ENCODE results near the gene AKT3.
"Not testable (repeated sequence)": the region's sequence is repeated elsewhere in the genome, so short reads cannot be mapped to it uniquely, and the experiment has no call there.

AKT3 gene

DNA sequence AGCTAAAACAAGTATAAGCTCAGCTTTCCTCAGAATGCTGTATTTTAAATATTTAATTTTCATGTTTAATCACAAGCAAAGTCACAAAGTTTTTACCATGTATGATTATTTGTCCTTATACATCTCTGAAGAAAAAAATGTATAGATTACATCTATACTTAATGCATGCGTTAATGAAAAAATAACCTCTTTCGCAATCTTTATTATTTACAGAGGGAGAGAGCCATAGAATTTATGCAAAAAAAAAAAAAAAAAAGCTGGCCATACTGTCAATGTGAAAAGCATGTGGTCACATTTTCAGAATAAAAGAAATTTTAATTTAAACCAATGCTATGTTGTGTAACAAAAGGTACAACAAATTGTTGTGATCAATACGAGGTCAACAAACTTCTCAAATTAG is 148.2 kb downstream of the AKT3 start:
- H3K27me3 ChIP-seq (replicated peaks; ENCODE audit: control insufficient read depth, insufficient read depth, low read length, poor library complexity, severe bottlenecking): no peaks in the 10 kb centered on the region
- H3K4me1 ChIP-seq (ENCODE audit: control insufficient read depth, insufficient read depth, low read length, poor library complexity, severe bottlenecking): no peaks in the 10 kb centered on the region
- H3K4me3 ChIP-seq (ENCODE audit: insufficient read depth, low read depth, low read length, poor library complexity, severe bottlenecking): no peak overlapping the region
- H3K27ac ChIP-seq (ENCODE audit: insufficient read depth, low read length, poor library complexity, severe bottlenecking): no peak overlapping the region
- DNase-seq: no peak
- no peaks in the 10 kb centered on the region for H3K36me3 ChIP-seq (ENCODE audit: control insufficient read depth, insufficient read depth, low read length)
- H3K9me3 ChIP-seq (ENCODE audit: control insufficient read depth, low read length): no peaks in the 10 kb centered on the region

DNA sequence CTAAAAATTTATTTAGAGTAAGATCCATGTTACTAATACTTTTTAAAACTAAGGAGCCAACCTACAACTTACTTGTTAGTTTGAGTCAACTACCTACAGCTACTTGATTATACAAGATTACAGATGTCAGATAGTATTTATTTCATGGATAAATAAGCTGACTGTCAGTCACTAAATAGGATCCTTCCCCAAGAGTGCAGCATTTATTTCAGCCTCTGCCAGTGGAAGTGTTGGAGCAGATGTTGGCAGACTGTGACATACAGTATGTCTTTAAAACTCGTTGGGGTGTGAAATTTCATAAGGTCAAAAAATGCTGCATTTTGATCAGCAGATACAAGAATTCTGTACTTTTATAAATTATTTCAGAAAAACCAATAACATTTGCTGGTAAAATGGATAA is 156.2 kb downstream of the AKT3 start:
- no peak overlapping the region for H3K27ac ChIP-seq (ENCODE audit: insufficient read depth, low read length, poor library complexity, severe bottlenecking)
- no peak overlapping the region for H3K4me3 ChIP-seq (ENCODE audit: insufficient read depth, low read depth, low read length, poor library complexity, severe bottlenecking)
- no peak for DNase-seq

DNA sequence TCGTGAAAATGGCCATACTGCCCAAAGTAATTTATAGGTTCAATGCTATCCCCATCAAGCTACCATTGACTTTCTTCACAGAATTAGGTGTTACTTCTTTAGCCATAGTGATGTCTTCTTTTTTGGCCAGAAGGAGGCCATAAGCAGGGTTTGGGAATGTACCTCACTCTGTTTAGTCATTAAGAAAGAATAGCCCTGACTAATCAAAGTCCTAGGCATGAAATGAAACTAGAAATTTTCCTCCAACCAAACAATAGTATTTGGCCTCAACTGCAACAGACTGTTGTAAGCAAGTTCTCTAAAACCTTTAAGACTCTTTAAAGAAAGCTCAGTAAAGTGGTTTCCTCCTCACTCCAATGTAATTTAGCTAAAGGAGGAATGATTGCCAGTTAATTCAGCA is 163.9 kb downstream of the AKT3 start:
- H3K4me3 ChIP-seq (ENCODE audit: insufficient read depth, low read depth, low read length, poor library complexity, severe bottlenecking): no peak overlapping the region
- no peaks in the 10 kb centered on the region for H3K27me3 ChIP-seq (replicated peaks; ENCODE audit: control insufficient read depth, insufficient read depth, low read length, poor library complexity, severe bottlenecking)
- H3K4me1 ChIP-seq (ENCODE audit: control insufficient read depth, insufficient read depth, low read length, poor library complexity, severe bottlenecking): no peaks in the 10 kb centered on the region
- DNase-seq: no peak
- H3K36me3 ChIP-seq (ENCODE audit: control insufficient read depth, insufficient read depth, low read length): peaks cover 7% of the 10 kb centered on the region
- H3K9me3 ChIP-seq (ENCODE audit: control insufficient read depth, low read length): no peaks in the 10 kb centered on the region
- H3K27ac ChIP-seq (ENCODE audit: insufficient read depth, low read length, poor library complexity, severe bottlenecking): no peak overlapping the region

More for the DNA sequence above, 156.2 kb downstream of the AKT3 start:
- no peaks in the 10 kb centered on the region for H3K9me3 ChIP-seq (ENCODE audit: control insufficient read depth, low read length)
- H3K4me1 ChIP-seq (ENCODE audit: control insufficient read depth, insufficient read depth, low read length, poor library complexity, severe bottlenecking): no peaks in the 10 kb centered on the region
- no peaks in the 10 kb centered on the region for H3K27me3 ChIP-seq (replicated peaks; ENCODE audit: control insufficient read depth, insufficient read depth, low read length, poor library complexity, severe bottlenecking)
- H3K36me3 ChIP-seq (ENCODE audit: control insufficient read depth, insufficient read depth, low read length): peaks cover 7% of the 10 kb centered on the region

- DNase-seq: no peak
- H3K4me1 ChIP-seq (ENCODE audit: control insufficient read depth, insufficient read depth, low read length, poor library complexity, severe bottlenecking): no peaks in the 10 kb centered on the region
- H3K27me3 ChIP-seq (replicated peaks; ENCODE audit: control insufficient read depth, insufficient read depth, low read length, poor library complexity, severe bottlenecking): no peaks in the 10 kb centered on the region
- H3K4me3 ChIP-seq (ENCODE audit: insufficient read depth, low read depth, low read length, poor library complexity, severe bottlenecking): no peak overlapping the region
- H3K27ac ChIP-seq (ENCODE audit: insufficient read depth, low read length, poor library complexity, severe bottlenecking): no peak overlapping the region
- peaks cover 3% of the 10 kb centered on the region for H3K36me3 ChIP-seq (ENCODE audit: control insufficient read depth, insufficient read depth, low read length)
- no peaks in the 10 kb centered on the region for H3K9me3 ChIP-seq (ENCODE audit: control insufficient read depth, low read length)
Measured at GRCh38 chr1:243680860-243681259, 169.2 kb downstream of the AKT3 start.

GRCh38 chr1:243672539-243673074 is 177.4 kb downstream of the AKT3 start:
- Histone ChIP-seq H3K27me3 (replicated peaks; ENCODE audit: control insufficient read depth, insufficient read depth, low read length, poor library complexity, severe bottlenecking) (no peaks in the 10 kb centered on the region), H3K9me3 (ENCODE audit: control insufficient read depth, low read length) (no peaks in the 10 kb centered on the region), H3K27ac (ENCODE audit: insufficient read depth, low read length, poor library complexity, severe bottlenecking) (no peak overlapping the region), H3K36me3 (ENCODE audit: control insufficient read depth, insufficient read depth, low read length) (peaks cover 3% of the 10 kb centered on the region), H3K4me1 (ENCODE audit: control insufficient read depth, insufficient read depth, low read length, poor library complexity, severe bottlenecking) (no peaks in the 10 kb centered on the region), H3K4me3 (ENCODE audit: insufficient read depth, low read depth, low read length, poor library complexity, severe bottlenecking) (no peak overlapping the region)
- DNase-seq: no peak

DNA sequence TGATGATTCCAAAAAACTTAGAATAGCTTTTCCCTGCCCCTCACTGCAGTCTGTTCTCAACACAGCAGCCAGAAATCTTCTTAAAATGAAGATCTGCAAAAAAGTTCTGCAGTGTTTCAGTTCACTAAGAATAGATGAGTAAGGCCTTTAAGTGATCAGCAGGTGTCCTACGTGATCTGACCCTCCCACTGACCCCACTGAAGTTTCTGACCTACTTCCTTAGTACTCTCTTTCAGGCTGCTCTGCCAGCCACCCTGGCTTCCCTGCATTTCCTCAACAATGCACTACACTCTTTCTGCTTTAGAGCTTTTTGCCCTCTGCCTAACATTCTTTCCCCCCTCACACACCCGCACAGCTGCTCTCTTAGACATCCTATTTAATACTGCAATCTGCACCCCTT is 182.5 kb downstream of the AKT3 start:
- no peak for DNase-seq
- no peak overlapping the region for H3K4me3 ChIP-seq (ENCODE audit: insufficient read depth, low read depth, low read length, poor library complexity, severe bottlenecking)
- H3K27me3 ChIP-seq (replicated peaks; ENCODE audit: control insufficient read depth, insufficient read depth, low read length, poor library complexity, severe bottlenecking): no peaks in the 10 kb centered on the region
- H3K27ac ChIP-seq (ENCODE audit: insufficient read depth, low read length, poor library complexity, severe bottlenecking): no peak overlapping the region
- H3K4me1 ChIP-seq (ENCODE audit: control insufficient read depth, insufficient read depth, low read length, poor library complexity, severe bottlenecking): no peaks in the 10 kb centered on the region
- peaks cover 12% of the 10 kb centered on the region for H3K36me3 ChIP-seq (ENCODE audit: control insufficient read depth, insufficient read depth, low read length)
- H3K9me3 ChIP-seq (ENCODE audit: control insufficient read depth, low read length): no peaks in the 10 kb centered on the region

DNA sequence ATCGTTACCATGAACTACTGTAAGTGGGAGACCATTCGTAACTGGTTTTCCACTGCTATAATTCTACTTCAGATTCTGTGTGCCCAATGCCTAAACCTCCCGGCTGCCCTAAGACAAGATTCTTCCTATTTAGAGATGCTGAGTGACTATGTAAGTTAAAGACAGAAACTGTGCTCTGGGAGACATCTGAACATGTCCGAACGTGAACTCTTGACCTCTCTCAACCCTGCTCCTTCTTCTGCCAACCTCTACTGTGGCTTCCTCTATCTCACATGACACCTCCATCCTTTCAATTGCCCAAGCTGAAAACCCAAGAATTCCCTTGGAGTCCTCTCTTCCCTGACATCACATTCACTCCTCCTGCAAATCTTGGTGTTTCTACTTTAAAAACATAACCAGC is 182.9 kb downstream of the AKT3 start:
- Histone ChIP-seq H3K27me3 (replicated peaks; ENCODE audit: control insufficient read depth, insufficient read depth, low read length, poor library complexity, severe bottlenecking) (no peaks in the 10 kb centered on the region), H3K36me3 (ENCODE audit: control insufficient read depth, insufficient read depth, low read length) (peaks cover 12% of the 10 kb centered on the region), H3K4me3 (ENCODE audit: insufficient read depth, low read depth, low read length, poor library complexity, severe bottlenecking) (no peak overlapping the region), H3K4me1 (ENCODE audit: control insufficient read depth, insufficient read depth, low read length, poor library complexity, severe bottlenecking) (no peaks in the 10 kb centered on the region), H3K27ac (ENCODE audit: insufficient read depth, low read length, poor library complexity, severe bottlenecking) (no peak overlapping the region), H3K9me3 (ENCODE audit: control insufficient read depth, low read length) (no peaks in the 10 kb centered on the region)
- DNase-seq: no peak

DNA sequence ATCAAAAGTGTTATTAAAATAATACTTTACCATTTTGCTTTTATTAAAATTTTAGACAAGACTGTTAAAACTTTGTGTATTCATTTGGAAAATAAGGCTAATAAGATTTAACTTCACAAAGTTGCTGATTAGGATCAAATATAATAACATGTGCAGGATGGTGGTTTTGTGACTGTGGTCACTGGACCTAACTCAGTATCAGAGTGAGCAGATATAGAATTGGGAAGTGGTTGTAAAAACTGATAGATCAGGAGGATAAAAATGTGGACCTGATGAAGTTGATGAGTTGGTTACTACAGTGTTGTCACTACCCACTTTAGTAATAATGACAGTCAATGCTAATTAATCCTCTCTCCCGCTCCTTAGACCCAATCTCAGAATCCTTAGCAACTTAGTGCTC is 186.4 kb downstream of the AKT3 start:
- Histone ChIP-seq H3K27me3 (replicated peaks; ENCODE audit: control insufficient read depth, insufficient read depth, low read length, poor library complexity, severe bottlenecking) (no peaks in the 10 kb centered on the region), H3K36me3 (ENCODE audit: control insufficient read depth, insufficient read depth, low read length) (peaks cover 9% of the 10 kb centered on the region), H3K9me3 (ENCODE audit: control insufficient read depth, low read length) (no peaks in the 10 kb centered on the region), H3K4me1 (ENCODE audit: control insufficient read depth, insufficient read depth, low read length, poor library complexity, severe bottlenecking) (no peaks in the 10 kb centered on the region), H3K27ac (ENCODE audit: insufficient read depth, low read length, poor library complexity, severe bottlenecking) (no peak overlapping the region), H3K4me3 (ENCODE audit: insufficient read depth, low read depth, low read length, poor library complexity, severe bottlenecking) (no peak overlapping the region)
- no peak for DNase-seq

DNA sequence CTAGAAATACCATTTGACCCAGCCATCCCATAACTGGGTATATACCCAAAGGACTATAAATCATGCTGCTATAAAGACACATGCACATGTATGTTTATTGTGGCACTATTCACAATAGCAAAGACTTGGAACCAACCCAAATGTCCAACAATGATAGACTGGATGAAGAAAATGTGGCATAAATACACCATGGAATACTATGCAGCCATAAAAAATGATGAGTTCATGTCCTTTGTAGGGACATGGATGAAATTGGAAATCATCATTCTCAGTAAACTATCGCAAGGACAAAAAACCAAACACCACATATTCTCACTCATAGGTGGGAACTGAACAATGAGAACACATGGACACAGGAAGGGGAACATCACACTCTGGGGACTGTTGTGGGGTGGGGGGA is 187.9 kb downstream of the AKT3 start:
- H3K36me3 ChIP-seq (ENCODE audit: control insufficient read depth, insufficient read depth, low read length); H3K27ac ChIP-seq (ENCODE audit: insufficient read depth, low read length, poor library complexity, severe bottlenecking); H3K4me1 ChIP-seq (ENCODE audit: control insufficient read depth, insufficient read depth, low read length, poor library complexity, severe bottlenecking); H3K9me3 ChIP-seq (ENCODE audit: control insufficient read depth, low read length); H3K4me3 ChIP-seq (ENCODE audit: insufficient read depth, low read depth, low read length, poor library complexity, severe bottlenecking); H3K27me3 ChIP-seq (replicated peaks; ENCODE audit: control insufficient read depth, insufficient read depth, low read length, poor library complexity, severe bottlenecking); DNase-seq: not testable (repeated sequence)

- DNase-seq: no peak
- Histone ChIP-seq H3K9me3 (ENCODE audit: control insufficient read depth, low read length) (no peaks in the 10 kb centered on the region), H3K27ac (ENCODE audit: insufficient read depth, low read length, poor library complexity, severe bottlenecking) (no peak overlapping the region), H3K4me3 (ENCODE audit: insufficient read depth, low read depth, low read length, poor library complexity, severe bottlenecking) (no peak overlapping the region), H3K4me1 (ENCODE audit: control insufficient read depth, insufficient read depth, low read length, poor library complexity, severe bottlenecking) (no peaks in the 10 kb centered on the region), H3K27me3 (replicated peaks; ENCODE audit: control insufficient read depth, insufficient read depth, low read length, poor library complexity, severe bottlenecking) (no peaks in the 10 kb centered on the region), H3K36me3 (ENCODE audit: control insufficient read depth, insufficient read depth, low read length) (peaks cover 6% of the 10 kb centered on the region)
Measured at GRCh38 chr1:243658594-243659105, 191.4 kb downstream of the AKT3 start.

Measured in effector memory CD4-positive, alpha-beta T cell (primary cell).